GM10266 (cell line): ENCODE data around the gene LRFN5.

Experiments
- DNase-seq: peaks from one replicate; pipeline ENCODE4 v3.0.0; 2012; ENCODE audit errors: extremely low spot score
- CTCF ChIP-seq: IDR thresholded peaks from 2 replicates; pipeline ENCODE4 v1.5.1; 2012; ENCODE audit warnings: mild to moderate bottlenecking, low read depth; ENCODE audit not compliant: control insufficient read depth, insufficient read depth; ENCODE audit errors: missing control alignments

Gene LRFN5

GRCh38 chr14:41604721-41605531 is 1.8 kb upstream of the LRFN5 start:
- TF ChIP-seq CTCF, result no peak
- no peak for DNase-seq

- DNase-seq, result no peak
- no peak for TF ChIP-seq CTCF
These were observed 960 bp upstream of the LRFN5 start for GRCh38 chr14:41605550-41606281.

- no peak for DNase-seq
- no peak for TF ChIP-seq CTCF
These were observed 469 bp upstream of the LRFN5 start for GRCh38 chr14:41606282-41606531.

GRCh38 chr14:41607304-41607775 is 664 bp downstream of the LRFN5 start:
- no peak for DNase-seq
- TF ChIP-seq CTCF, result no peak

GRCh38 chr14:41607966-41608663 is 1.4 kb downstream of the LRFN5 start:
- no peak for DNase-seq
- no peak for TF ChIP-seq CTCF

- no peak for DNase-seq
These were observed 2.2 kb downstream of the LRFN5 start for GRCh38 chr14:41608681-41609390.

More at GRCh38 chr14:41608681-41609390, 2.2 kb downstream of the LRFN5 start:
- TF ChIP-seq CTCF, result no peak
